HuH-7 (cell line): ENCODE data around the gene CCNY.
A peak's percentile ranks its signal among the peaks of the same experiment; 100 is the strongest.
"Not testable (repeated sequence)": the region's sequence is repeated elsewhere in the genome, so short reads cannot be mapped to it uniquely, and the experiment has no call there.

Experiments used
- DNase-seq: peaks from one replicate; pipeline ENCODE4 v3.0.0; 2011; ENCODE audit warnings: low spot score

Gene CCNY

DNA sequence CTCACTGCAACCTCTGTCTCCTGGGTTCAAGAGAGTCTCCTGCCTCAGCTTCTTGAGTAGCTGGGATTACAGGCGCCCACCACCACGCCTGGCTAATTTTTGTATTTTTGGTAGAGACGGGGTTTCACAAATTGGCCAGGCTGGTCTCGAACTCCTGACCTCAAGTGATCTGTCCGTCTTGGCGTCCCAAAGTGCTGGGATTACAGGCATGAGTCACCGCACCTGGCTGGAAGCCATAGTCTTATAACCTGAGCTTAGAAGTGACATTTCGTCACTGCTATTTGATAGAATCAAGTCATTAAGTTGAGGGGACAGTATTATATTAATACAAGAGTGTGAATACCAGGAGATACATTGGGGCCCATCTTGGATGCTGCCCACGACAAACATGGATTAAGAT, 17.9 kb downstream of the CCNY start:
- not testable (repeated sequence) for DNase-seq

DNA sequence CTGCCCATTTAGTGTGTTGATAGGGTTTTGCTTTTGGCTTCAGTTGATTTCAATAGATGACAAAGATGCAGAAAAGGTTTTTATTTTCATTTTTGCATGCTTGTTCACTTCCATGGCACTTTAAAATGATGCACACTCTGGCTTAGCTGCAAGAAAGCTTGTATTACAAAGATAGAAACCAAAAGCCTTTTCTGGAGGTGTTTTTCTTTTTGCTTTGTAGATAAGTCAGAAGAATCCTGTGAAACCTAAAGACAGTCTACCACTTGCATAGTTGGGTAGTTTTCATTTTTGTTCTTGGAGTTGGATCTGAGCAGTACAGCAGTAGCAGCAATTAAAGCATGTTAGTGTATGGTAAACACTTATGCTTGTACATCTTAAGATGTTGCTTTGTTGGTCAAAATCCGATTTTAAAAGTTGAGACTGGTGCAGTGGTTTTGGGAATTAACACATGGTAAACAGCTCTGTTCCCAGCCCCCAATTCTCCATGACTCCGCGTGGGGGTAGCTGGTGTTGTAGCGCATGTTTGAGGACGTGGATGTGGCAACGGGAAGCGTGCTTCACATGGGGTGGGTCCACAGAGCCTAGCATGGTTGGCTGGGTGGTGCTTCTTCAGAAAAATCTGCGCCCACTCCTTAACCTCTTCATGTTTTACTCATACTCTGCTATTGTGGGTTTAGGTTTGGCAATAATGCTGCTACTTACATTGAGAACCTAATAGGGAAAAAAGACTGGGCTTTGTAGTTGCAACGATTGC, 19.8 kb downstream of the CCNY start:
- DNase-seq: no peak

DNA sequence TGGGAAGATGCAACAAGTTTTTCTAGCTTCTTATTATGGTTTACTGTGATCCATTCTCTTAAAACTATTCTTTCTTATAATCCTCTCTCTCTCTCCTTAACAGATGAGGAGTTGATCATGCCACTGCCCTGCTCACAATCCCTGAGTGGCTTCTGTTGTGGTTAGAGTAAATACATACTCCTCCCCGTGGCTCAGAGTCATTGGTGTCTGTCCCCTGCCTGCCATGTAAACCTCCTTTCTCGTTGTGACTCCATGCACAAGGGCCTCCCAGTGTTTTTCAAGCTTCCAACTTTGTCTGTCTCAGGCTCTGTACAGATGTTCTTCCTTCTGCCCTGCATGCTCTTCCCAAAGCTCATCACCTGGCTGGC, 20.4 kb downstream of the CCNY start:
- DNase-seq: no peak

DNA sequence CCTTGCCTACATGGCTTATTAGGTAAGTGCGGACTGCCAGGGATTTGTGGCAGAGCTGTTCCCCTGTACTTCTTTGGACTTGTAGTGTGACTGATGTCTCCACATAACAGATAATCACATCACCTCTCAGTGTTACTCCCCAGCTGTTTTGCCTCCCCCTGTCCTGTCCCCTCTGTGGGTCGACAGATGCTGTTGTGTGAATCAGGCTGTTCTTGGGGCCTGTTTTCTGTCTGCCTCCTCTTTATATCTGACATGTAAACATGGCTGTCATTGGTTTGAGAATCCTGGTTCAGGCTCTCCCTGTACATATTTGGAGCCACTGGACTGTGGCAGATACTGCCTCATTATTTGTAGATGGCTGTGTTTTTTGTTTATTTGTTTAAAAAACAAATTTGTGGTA, 22.7 kb downstream of the CCNY start:
- DNase-seq: no peak

DNA sequence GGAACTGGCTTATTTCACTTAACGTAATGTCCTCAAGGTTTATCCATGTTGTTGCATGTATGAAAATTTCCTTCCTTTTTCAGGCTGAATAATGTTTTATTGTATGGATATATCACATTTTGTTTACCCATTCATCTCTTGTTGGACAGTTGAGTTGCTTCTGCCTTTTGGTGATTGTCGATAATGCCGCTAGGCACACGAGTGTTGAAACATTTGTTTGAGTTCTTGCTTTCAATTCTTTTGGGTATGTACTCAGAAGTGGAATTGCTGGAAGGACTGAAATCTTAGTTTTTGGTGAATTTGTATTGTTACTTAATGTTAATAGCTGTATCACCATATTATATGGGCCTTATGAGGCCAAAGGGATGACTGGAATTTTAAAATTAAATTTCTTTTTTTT, 23.6 kb downstream of the CCNY start:
- no peak for DNase-seq

DNA sequence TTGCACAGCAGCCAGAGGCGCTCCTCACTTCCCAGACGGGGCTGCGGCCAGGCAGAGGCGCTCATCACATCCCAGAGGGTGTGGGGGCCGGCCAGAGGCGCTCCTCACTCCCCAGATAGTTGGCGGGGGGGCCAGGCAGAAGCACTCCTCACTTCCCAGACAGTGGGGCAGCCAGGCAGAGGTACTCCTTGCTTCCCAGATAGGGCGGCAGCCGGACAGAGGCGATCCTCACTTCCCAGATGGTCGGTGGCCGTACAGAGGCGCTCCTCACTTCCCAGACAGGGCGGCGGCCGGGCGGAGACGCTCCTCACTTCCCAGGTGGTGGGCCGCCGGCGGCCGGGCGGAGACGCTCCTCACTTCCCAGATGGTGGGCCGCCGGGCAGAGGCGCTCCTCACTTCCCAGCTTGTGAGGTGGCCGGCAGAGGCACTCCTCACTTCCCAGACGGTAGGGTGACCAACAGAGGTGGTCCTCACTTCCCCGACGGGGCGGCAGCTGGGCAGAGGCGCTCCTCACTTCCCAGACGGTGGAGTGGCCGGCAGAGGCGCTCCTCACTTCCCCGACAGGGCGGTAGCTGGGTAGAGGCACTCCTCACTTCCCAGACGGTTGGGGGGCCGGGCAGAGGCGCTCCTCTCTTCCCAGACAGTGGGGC, 26.5 kb downstream of the CCNY start:
- DNase-seq: no peak

DNA sequence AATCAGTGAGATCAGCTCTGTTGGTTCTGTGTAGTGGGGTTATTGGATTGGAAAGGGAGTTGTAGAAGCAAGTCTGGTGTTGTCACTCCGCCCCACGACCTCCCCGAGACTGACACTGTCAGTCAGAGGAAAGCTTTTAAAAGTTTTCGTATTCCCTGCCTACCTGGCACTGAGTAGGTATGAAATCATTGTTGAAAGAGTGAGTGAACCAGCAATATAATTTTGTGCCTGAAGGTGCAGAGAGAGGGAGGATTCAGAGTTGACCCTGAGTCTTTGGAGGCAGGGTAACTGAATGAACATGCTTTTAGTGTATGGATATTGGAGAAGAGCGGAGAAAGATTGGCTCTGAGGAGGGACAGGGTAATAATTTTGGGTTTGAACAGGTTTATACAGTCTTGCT, 27.3 kb downstream of the CCNY start:
- DNase-seq: no peak

DNA sequence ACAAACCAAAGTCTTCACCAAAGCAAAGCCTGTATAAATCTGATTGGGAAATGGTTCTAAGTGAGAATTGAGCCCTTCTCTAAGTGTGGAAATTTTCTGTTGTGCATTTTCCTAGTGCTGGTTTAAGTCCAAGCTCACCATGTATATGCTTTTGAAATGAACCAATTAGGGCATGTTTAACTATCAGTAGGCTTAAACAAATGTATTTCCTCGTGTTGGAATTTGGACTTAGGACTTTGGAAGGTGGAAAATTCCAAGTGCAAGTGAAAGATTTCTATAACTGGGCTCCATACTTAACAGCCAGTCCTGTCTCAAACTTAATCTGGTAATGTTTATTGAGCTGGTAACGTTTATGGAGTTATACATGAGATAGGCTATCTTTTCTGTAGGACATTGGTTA, 28.5 kb downstream of the CCNY start:
- DNase-seq: peak; percentile 57

DNA sequence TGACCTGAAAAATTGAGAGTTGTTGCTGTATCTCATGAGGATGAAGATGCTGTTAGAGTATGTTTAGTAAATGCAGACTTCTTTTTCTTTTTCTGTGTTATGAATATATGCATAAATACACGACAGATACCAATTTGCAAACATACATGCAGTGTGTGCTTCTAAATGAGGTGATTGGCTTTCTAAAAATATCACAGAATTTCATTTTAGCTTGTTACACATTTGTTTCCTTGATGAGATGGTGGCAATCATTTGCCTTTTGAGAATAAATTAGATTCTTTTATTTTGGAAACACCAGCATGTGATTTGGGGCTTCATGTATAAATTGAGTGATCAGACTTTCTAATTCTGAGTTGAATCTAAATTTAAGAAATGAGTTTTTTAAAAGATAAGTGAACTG, 29.7 kb downstream of the CCNY start:
- no peak for DNase-seq

DNA sequence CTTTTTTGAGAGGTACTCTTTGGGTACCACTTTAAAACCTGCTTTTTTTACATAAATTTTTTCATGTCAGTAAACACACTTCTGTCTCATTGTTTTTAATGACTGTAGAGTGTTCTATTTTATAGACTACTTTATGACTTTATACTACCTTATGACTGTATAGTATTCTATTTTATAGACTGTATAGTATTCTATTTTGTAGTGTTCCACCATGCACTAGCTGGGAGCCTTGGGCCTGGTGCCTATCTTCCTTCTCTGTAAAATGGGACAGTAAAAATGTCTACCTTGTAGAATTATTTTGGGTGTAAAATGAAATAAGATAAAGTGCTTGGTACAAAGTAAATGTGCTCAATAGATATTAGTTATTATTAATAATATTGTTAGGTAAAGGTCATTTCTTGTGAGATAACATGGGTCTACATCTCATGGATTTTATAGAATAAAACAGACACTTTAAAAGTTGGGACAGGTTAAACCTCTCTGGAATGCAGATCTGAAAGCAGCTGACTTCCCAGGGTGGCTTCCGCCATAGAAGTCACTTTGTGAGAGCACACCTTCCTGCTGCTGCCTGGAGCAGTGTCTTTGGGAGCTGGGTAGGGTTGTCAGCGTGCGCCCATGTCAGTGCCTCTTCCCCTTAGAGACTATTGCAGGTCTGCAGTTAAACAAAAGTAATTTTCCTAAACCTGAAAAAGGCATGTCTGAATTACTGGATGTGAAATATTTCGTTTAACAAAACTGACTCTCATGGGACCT, 31.0 kb downstream of the CCNY start:
- DNase-seq: no peak

DNA sequence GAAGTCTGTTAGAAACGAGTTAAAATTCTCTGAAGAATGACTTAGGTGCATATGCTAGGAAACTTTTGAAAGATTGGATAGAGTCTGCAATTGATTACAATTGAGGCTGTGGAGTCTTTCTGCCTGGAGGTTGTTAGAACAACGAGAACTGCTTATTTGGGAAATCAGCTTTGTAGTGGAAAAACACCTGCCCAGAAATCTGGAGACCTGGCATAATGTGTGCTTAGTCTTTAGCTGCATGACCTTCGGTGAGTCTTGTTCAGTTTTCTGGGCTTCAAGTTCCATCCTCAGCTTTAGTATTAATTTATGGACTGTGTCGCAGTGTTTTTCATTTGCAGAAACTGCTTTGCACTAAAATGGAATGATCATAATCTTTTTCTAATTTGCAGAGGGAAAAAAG, 31.7 kb downstream of the CCNY start:
- DNase-seq: no peak

DNA sequence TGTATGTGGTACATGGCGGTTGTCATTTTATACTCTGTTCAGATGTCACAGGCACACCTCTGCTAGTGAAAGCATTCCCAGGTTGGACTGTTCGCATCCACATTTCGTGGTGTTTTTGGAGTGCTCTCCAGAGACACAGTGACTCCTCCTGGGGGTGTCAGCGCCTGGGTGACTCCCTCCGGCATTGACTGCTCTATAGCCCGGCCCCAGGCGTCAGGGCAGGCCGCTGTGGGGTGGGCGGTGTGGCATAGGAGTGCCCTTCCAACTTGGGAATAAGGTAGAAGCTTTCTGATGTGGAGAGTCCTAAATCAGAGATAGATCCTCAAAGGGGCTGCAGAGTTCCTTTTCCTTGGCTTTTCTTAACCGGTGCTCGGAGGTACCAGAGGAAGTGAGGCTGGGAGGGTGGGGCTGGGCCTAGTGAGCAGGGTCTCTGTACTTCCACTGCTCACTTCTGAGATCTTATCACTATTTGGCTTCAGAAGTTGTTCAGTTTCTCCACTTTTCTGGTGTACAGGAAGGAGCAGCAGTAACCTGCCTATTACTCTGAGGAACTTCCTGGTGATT, 32.3 kb downstream of the CCNY start:
- DNase-seq: no peak

DNA sequence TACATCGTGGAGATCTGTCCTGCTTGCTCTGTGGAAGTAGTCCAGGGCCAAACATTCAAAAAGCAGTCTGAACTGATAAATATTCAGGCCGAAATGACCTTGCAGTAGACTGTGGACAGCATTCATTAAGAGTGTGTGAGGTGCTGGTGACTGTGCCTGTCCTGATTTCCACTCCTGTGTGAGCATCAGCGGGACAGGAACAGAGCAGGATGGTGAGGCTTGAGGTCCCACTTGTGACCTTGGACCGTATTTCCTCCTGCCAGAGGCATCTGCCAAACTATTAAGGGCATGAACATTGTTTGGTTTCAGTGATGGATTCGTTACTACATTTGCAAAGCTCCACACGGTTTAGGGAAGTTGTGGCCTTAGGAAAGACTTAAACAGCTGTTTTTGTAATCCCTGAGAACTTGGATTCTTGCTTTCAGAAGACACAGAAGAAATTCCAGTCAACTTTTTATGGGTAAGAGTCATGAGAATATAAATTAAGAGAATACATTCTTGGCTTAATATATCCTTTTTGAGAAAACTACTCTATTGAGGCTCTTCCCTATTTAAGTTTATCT, 32.8 kb downstream of the CCNY start:
- DNase-seq: no peak

DNA sequence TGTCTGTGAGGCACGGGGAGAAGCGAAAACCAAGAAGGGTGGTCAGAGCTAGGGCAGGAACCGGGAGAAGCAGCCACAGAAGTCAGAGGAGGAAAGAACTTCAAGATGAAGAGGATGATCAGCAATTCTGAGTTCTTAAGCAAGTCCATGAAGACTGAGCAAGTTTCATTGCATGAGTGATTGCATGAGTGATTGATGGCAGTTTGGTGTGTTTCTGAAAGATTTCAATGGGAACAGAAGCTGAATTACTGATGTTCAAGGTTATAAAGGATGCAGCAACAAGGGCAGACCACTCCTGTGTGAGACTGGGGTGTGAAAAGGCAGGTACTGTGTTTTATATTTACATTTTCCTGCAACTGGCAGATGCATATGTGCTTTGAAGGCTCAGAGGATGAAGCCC, 35.4 kb downstream of the CCNY start:
- DNase-seq: no peak

DNA sequence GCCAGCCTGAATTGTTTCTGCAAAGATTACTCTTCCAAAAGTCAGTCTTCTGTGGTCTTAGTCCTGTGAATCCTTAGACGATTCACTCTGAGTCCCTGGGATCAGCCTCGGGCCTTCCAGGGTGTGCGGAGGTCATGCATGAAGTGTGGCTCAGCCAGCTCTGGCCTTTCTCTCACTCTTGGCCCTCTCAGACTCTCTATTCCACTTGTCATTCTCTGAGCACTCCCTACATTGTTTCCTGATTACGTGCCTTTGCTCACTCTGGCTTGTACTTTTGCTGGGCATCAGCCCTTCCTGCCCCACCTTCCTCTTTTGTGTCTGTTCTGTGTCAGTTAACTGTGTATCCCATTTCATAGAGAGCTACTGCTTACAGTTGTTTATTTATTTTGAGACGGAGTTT, 36.0 kb downstream of the CCNY start:
- no peak for DNase-seq

DNA sequence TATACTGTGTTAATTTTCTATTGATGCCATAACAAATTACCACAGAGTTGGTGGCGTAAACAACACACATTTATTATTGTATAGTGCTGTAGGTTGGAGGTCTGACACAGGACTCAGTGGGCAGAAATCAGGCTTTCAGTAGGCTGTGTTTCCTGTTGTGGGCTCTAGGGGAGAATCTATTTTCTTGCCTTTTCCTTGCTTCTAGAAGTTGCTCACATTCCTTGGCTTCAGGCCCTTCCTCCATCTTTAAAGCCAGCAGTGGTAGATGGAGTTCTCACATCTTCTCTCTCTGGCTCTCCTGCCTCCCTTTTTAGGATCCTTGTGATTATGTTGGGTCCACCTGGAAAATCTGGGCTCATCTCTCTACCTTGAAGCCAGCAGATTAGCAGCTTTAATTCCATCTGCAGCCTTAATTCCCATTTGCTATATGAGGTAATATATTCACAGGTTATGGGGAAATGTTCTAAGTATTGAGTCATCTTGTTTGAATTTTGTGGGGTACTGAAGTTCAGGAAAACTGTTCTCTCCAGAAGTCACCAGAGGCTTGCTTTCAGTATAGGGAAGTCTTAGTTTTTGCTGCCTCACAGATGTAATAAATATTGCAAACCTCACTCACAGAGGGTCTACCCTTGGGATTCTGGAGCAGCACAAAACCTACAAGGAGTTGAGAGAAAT, 38.9 kb downstream of the CCNY start:
- DNase-seq: no peak

DNA sequence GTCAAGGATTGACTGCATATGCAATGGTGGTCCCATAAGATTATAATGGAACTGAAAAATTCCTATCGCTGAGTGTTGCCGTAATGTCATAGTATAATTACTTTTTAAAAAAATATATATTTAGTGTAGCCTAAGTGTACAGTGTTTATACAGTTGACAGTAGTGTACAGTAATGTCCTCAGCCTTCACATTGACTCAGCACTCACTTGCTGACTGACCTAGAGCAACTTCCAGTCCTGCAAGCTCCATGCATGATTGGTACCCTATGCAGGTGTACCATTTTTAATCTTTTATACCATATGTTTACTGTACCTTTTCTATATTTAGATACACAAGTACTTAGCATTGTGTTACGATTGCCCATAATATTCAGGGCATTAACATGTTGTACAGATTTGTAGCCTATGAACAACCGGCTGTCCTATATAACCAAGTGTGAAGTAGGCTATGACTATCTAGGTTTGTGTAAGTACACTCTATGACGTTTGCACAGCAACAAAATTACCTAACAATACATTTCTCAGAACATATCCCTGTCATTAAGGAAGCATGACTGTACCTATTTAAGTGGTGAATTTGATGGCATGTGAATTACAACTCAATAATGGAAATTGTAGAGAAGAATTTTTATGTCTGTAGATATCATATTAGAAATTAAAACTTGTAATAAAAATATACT, 40.9 kb downstream of the CCNY start:
- DNase-seq: no peak

DNA sequence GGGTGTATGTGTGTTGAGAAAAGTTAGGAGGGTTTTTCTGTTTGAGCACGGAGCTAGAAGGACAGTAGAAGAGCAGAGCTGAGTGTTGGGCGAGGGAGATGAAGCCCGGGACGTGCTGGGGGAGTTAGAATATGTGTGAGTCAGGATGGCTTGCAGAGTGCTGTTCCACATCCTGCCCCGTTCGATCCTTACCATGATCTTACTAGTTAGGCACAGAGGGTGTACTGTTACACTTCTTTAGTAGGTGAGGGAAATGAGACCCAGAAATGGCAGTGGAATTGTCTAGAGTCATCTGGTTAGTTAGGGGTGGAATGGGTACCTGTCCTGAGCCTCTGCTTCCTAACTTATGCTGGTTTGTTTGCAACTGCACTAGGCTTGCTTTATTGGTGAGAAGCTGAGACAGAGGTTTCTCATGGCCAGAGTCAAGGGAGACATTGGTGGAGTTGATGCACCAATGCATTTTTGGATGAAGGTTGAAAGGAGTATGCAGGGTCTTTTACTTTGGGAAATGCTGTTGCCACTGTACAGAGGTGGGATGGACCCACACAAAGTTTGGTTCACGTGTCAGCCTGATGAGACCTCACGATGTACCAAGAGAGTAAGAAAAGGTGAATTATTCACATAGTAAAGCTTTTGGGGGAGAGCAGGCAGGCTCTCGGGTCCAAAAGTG, 42.4 kb downstream of the CCNY start:
- no peak for DNase-seq

DNA sequence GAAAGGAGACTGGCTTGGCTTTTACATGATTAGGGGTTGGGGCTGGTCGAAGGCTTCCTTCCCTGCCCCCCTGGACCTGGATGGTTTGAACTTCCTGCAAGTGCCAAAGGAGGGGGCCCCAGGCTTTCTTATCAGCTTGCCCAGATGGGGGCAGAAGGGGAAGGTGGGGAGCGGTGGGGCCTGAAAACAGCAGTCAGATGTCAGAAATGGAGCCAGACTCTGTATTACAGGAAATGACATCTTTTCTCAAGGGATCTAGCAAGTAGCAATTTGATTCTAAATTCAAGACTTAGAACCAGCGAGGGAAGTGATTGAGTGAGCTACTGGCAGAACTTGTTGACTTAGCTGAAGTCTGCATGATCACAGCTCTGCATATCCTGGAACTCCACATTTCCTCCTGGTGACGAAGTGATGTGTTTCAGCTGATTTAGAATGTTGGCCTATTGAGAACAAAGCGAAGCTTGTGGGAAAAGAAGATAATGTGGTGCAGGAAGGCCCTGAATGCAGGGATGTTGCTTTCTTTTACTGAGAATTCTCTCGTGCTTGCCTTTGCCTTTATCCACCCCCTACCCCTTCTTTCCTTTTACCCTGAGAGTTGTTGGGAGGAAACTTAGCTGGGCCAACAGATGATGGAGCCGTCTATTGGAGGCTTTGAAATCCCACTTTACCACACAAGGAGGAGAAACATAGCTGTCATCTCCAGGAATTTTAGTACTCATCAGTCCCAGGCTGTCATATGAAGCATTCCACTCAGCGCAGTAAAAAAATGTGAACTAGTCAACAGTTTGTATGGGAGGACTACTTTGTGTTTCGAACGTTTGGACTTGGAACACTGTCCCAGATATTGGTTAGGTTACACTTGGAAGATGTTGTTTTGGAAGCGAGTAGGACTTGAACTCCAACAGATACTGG, 43.2 kb downstream of the CCNY start:
- no peak for DNase-seq

DNA sequence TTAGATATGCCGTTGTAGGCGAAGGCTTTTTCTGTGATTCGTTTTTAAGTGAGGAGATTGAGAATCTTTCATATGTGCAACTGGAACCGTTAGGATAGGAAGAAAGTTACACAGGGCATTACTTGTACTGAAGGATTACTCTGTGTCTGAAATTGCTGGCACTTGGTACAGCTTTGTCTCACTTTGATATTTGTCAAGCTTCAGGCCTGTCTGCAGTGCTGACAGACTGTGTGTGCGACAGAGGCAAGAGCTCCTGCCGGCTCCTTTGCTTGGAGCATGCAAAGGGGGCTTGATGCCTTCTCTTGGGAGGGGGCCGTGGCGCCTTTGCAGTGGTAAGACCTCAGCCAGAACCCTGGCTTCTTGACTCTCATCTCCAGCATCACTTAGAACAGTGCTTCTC, 45.8 kb downstream of the CCNY start:
- no peak for DNase-seq
